Measurements from ENCODE around the gene PTPRK.

PTPRK gene

DNA sequence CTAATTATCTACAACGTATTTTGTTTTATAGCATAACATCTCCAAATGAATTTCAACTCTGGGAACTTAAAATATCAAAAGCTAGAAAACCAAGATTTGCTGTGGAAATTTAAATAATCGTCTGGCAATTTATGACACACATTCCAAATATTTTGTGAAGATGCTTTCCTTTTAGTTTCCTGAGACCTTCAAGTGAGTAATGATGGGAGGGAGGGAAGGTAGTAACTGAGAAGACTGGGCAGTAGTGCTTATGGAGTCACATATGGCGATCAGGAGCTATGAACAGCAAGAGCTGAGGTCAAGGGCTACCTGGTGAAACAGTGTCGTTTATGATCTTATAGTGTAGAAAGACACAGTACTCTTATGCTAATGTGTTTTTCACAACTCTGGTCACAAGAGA lies 441.4 kb downstream of the PTPRK start:
- H3K27me3 ChIP-seq = no peaks in the 10 kb centered on the region
- no peak for DNase-seq
- no peaks in the 10 kb centered on the region for H3K4me1 ChIP-seq
- TF ChIP-seq, protein P1, sequence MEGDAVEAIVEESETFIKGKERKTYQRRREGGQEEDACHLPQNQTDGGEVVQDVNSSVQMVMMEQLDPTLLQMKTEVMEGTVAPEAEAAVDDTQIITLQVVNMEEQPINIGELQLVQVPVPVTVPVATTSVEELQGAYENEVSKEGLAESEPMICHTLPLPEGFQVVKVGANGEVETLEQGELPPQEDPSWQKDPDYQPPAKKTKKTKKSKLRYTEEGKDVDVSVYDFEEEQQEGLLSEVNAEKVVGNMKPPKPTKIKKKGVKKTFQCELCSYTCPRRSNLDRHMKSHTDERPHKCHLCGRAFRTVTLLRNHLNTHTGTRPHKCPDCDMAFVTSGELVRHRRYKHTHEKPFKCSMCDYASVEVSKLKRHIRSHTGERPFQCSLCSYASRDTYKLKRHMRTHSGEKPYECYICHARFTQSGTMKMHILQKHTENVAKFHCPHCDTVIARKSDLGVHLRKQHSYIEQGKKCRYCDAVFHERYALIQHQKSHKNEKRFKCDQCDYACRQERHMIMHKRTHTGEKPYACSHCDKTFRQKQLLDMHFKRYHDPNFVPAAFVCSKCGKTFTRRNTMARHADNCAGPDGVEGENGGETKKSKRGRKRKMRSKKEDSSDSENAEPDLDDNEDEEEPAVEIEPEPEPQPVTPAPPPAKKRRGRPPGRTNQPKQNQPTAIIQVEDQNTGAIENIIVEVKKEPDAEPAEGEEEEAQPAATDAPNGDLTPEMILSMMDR (IDR thresholded peaks at IDR 0.05; ENCODE audit: low read depth, low read length) = no peak
- H3K9me3 ChIP-seq = no peaks in the 10 kb centered on the region
- H3K4me3 ChIP-seq (ENCODE audit: low read depth, low read length) = no peak overlapping the region
- no peaks in the 10 kb centered on the region for H3K36me3 ChIP-seq

DNA sequence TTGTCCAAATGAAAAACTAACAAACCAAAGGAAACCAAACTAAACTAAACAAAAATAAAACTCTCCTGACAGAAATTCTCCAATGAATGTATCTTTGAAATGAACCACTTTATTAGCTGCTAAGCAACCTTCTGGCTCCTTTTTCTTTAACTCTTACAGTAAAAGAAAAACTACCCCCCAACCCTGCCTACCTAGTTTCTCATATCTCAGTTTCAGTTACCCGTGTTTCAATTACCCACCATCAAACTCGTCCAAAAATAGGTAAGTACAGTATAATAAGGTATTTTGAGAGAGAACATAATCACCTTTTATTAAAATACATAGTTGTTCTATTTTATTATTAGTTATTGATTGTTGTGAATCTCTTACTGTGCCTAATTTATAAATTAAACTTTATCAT lies 442.1 kb downstream of the PTPRK start:
- Histone ChIP-seq H3K27me3 (no peaks in the 10 kb centered on the region), H3K9me3 (no peaks in the 10 kb centered on the region), H3K4me1 (no peaks in the 10 kb centered on the region), H3K36me3 (no peaks in the 10 kb centered on the region), H3K4me3 (ENCODE audit: low read depth, low read length) (no peak overlapping the region)
- TF ChIP-seq, protein P1 (IDR thresholded peaks at IDR 0.05; ENCODE audit: low read depth, low read length) = no peak
- no peak for DNase-seq

DNA sequence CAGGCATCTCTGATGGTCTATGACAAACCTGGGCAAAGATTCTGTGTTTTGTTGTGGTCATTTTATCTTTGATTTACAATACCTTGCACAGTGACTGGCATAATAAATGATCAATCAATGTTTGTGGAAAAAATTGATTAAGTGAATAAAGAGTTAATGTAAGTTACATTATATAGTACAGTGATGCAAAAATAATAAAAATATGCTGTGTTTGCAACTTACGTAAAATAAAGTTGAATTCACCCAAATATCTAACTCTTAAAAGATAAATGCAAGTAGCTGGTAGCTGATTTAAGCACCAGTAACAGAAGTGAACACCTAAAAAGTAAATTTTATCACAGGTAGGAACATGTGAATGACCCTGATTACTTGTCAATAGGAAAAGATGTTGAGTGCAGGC lies 443.6 kb downstream of the PTPRK start:
- Histone ChIP-seq H3K9me3 (no peaks in the 10 kb centered on the region), H3K4me3 (ENCODE audit: low read depth, low read length) (no peak overlapping the region), H3K27me3 (no peaks in the 10 kb centered on the region), H3K36me3 (no peaks in the 10 kb centered on the region), H3K4me1 (no peaks in the 10 kb centered on the region)
- no peak for DNase-seq
- TF ChIP-seq, protein P1 (IDR thresholded peaks at IDR 0.05; ENCODE audit: low read depth, low read length) = no peak

DNA sequence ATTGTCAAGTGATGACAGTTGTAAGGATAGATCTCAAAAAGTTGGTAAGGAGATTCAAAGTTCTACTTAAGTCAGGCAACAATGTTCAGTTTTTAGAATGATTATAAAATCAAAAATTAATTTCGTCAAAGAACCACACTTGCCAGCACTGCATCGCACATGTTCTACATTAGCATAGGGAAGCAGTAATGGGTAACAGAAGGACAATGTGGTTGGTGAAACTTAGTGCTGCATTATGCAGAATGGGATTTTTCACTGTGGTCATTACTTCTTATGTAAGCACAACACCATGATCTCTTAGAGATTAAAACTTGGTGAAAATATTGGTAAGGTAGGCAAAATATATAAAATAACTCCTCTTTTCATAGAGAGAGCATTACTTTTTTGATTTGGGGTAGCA lies 445.8 kb downstream of the PTPRK start:
- DNase-seq = no peak
- H3K36me3 ChIP-seq = no peaks in the 10 kb centered on the region

DNA sequence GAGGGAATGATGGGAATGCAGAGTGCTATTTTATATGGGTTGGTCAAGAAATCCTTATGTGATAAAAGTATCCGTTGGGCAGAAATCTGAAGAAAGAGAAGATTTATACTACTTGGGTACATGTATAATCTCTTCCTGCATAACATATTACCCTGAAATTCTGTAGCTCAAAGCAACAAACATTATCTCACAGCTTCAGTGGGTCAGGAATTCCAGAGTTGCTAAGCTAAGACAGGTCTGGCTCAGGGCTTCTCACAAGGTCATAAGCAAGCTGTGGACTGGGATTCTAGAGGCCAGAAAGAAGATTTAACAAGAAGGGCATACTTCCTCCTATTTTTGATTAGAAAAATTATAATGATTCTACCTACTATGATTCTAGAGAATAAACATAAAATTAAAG lies 447.0 kb downstream of the PTPRK start:
- Histone ChIP-seq H3K4me1 (no peaks in the 10 kb centered on the region), H3K4me3 (ENCODE audit: low read depth, low read length) (no peak overlapping the region), H3K9me3 (no peaks in the 10 kb centered on the region), H3K27me3 (no peaks in the 10 kb centered on the region), H3K36me3 (no peaks in the 10 kb centered on the region)
- DNase-seq = no peak
- TF ChIP-seq, protein P1 (IDR thresholded peaks at IDR 0.05; ENCODE audit: low read depth, low read length) = no peak

More for the DNA sequence above, 445.8 kb downstream of the PTPRK start:
- Histone ChIP-seq H3K27me3 (no peaks in the 10 kb centered on the region), H3K4me3 (ENCODE audit: low read depth, low read length) (no peak overlapping the region), H3K4me1 (no peaks in the 10 kb centered on the region), H3K9me3 (no peaks in the 10 kb centered on the region)
- TF ChIP-seq, protein P1 (IDR thresholded peaks at IDR 0.05; ENCODE audit: low read depth, low read length) = no peak

DNA sequence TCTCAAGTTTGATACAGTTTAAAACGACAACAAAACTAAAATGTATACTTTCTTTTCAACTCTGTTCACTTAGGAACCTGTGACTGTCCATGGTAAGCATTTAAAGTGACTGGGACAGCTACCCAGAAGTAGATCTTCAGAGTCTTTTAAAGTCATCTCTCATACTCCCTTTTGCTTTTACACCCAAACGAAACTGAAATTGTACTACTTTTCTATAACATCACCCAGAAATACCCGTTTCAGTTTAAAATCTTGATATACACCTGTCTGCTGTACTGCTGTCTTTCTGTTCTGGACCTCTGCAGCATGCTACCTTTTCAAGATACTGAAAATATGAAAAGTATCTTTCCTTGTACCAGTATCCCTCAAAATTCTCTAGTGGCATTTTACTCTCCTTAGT lies 449.2 kb downstream of the PTPRK start:
- no peak for DNase-seq
- H3K4me1 ChIP-seq = no peaks in the 10 kb centered on the region
- TF ChIP-seq, protein P1 (IDR thresholded peaks at IDR 0.05; ENCODE audit: low read depth, low read length) = no peak

More for the DNA sequence above, 449.2 kb downstream of the PTPRK start:
- no peaks in the 10 kb centered on the region for H3K27me3 ChIP-seq
- H3K9me3 ChIP-seq = no peaks in the 10 kb centered on the region
- no peaks in the 10 kb centered on the region for H3K36me3 ChIP-seq
- H3K4me3 ChIP-seq (ENCODE audit: low read depth, low read length) = no peak overlapping the region

Measured in BE2C (cell line).